ENCODE data around the gene RXRA.

DNA sequence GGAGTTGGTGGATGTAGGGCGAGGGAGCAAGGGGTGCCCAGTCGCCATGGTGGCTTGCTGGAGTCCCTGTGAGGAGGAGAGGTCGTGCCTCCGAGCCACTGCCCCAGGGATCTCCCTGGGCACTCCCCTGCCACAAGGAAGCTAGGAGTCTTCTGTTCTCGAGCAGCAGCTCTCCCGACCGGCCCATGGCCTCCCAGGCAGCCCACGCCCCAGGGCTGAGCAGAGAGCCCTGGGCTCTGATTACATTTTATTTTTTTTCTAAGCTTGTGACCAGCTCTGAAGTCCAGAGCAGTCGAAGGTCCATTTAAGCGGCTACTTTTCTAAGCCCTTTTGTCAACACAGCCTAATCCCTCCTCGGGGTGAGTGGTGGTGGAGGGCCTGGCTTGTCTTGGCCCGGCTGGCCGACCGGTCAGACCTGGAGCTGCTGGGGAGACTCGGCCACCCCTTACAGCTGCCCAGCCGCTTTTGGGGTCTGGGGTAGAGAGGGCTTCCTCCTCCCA is 2.1 kb downstream of the RXRA start:
- no peak for TF ChIP-seq SMC3 (IDR thresholded peaks at IDR 0.05; ENCODE audit: low read depth, low read length)
- TF ChIP-seq, protein P1, sequence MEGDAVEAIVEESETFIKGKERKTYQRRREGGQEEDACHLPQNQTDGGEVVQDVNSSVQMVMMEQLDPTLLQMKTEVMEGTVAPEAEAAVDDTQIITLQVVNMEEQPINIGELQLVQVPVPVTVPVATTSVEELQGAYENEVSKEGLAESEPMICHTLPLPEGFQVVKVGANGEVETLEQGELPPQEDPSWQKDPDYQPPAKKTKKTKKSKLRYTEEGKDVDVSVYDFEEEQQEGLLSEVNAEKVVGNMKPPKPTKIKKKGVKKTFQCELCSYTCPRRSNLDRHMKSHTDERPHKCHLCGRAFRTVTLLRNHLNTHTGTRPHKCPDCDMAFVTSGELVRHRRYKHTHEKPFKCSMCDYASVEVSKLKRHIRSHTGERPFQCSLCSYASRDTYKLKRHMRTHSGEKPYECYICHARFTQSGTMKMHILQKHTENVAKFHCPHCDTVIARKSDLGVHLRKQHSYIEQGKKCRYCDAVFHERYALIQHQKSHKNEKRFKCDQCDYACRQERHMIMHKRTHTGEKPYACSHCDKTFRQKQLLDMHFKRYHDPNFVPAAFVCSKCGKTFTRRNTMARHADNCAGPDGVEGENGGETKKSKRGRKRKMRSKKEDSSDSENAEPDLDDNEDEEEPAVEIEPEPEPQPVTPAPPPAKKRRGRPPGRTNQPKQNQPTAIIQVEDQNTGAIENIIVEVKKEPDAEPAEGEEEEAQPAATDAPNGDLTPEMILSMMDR (conservative IDR thresholded peaks at IDR 0.05; ENCODE audit: low read depth, low read length), result no peak
